WTC11 (cell line): ENCODE measurements around the gene TMEM117.

Experiments used
- CTCF ChIP-seq: fragments of 200-600 bp; IDR thresholded peaks from 2 replicates; pipeline ENCODE4 v1.8.0; 2022; ENCODE audit warnings: antibody characterized with exemption
- E2F4 ChIP-seq: sonication (generic); formaldehyde crosslinking; IDR thresholded peaks from 2 replicates; pipeline ENCODE4 v1.8.1; 2022; ENCODE audit warnings: low read depth, mild to moderate bottlenecking, moderate library complexity, missing genetic modification reagents, borderline replicate concordance
- E2F5 ChIP-seq: sonication (generic); formaldehyde crosslinking; IDR thresholded peaks from 2 replicates; pipeline ENCODE4 v1.8.1; 2022; ENCODE audit warnings: mild to moderate bottlenecking, moderate library complexity, missing genetic modification reagents
- JUN ChIP-seq: sonication (generic); formaldehyde crosslinking; IDR thresholded peaks from 2 replicates; pipeline ENCODE4 v1.8.0; 2023; ENCODE audit warnings: mild to moderate bottlenecking, missing genetic modification reagents
- NFYB ChIP-seq: sonication (generic); formaldehyde crosslinking; conservative IDR thresholded peaks from 2 replicates; pipeline ENCODE4 v1.8.0; 2022; ENCODE audit warnings: low read depth, missing genetic modification reagents
- SP1 ChIP-seq: sonication (generic); formaldehyde crosslinking; conservative IDR thresholded peaks from 2 replicates; pipeline ENCODE4 v1.8.1; 2022; ENCODE audit warnings: missing genetic modification reagents
- TEAD1 ChIP-seq: sonication (generic); formaldehyde crosslinking; IDR thresholded peaks from 2 replicates; pipeline ENCODE4 v1.8.0; 2022; ENCODE audit warnings: mild to moderate bottlenecking, missing genetic modification reagents
- TF ChIP-seq, protein P1 (sequence below): sonication (generic); formaldehyde crosslinking; IDR thresholded peaks from 2 replicates; pipeline ENCODE4 v1.8.1; 2023; ENCODE audit warnings: mild to moderate bottlenecking, missing genetic modification reagents, moderate library complexity
- TF ChIP-seq, protein P2 (sequence below): sonication (generic); formaldehyde crosslinking; IDR thresholded peaks from 2 replicates; pipeline ENCODE4 v1.8.0; 2022; ENCODE audit warnings: missing genetic modification reagents
- TF ChIP-seq, protein P3 (sequence below): fragments of 250-450 bp; sonication (Bioruptor Pico); IDR thresholded peaks from 2 replicates; pipeline ENCODE4 v1.9.0; 2021; ENCODE audit warnings: mild to moderate bottlenecking
- TF ChIP-seq, protein P4 (sequence below): sonication (generic); formaldehyde crosslinking; IDR thresholded peaks from 2 replicates; pipeline ENCODE4 v1.8.0; 2022; ENCODE audit warnings: mild to moderate bottlenecking, missing genetic modification reagents

DNA sequence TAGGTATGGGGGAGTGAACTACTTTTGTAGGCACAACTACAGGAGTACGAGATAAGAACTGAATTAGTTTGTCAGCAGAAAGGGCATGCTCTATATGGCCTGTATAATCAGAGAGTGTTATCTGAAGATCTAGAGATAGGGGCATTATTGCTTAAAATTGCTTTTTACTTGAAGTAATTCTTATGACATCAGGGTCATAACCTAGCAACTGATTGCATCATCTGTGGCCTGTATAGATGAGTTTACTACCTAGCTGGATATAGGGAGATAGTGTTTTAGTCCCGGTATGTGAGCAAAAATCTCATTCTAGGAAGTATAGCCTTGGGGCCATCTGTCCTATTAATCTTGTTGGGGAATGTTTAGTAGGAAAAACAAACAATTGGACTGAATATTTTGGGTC, 142.7 kb downstream of the TMEM117 start:
- TF ChIP-seq CTCF, result no peak
- no peak for TF ChIP-seq TEAD1
- no peak for TF ChIP-seq E2F5 (CRISPR knock-in tag)
- TF ChIP-seq SP1, result no peak
- TF ChIP-seq, protein P1, sequence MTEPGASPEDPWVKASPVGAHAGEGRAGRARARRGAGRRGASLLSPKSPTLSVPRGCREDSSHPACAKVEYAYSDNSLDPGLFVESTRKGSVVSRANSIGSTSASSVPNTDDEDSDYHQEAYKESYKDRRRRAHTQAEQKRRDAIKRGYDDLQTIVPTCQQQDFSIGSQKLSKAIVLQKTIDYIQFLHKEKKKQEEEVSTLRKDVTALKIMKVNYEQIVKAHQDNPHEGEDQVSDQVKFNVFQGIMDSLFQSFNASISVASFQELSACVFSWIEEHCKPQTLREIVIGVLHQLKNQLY (CRISPR knock-in tag), result no peak
- TF ChIP-seq JUN (CRISPR knock-in tag), result no peak
- TF ChIP-seq, protein P2, sequence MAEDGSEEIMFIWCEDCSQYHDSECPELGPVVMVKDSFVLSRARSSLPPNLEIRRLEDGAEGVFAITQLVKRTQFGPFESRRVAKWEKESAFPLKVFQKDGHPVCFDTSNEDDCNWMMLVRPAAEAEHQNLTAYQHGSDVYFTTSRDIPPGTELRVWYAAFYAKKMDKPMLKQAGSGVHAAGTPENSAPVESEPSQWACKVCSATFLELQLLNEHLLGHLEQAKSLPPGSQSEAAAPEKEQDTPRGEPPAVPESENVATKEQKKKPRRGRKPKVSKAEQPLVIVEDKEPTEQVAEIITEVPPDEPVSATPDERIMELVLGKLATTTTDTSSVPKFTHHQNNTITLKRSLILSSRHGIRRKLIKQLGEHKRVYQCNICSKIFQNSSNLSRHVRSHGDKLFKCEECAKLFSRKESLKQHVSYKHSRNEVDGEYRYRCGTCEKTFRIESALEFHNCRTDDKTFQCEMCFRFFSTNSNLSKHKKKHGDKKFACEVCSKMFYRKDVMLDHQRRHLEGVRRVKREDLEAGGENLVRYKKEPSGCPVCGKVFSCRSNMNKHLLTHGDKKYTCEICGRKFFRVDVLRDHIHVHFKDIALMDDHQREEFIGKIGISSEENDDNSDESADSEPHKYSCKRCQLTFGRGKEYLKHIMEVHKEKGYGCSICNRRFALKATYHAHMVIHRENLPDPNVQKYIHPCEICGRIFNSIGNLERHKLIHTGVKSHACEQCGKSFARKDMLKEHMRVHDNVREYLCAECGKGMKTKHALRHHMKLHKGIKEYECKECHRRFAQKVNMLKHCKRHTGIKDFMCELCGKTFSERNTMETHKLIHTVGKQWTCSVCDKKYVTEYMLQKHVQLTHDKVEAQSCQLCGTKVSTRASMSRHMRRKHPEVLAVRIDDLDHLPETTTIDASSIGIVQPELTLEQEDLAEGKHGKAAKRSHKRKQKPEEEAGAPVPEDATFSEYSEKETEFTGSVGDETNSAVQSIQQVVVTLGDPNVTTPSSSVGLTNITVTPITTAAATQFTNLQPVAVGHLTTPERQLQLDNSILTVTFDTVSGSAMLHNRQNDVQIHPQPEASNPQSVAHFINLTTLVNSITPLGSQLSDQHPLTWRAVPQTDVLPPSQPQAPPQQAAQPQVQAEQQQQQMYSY (CRISPR knock-in tag), result no peak
- TF ChIP-seq NFYB (CRISPR knock-in tag), result no peak
- TF ChIP-seq, protein P3, sequence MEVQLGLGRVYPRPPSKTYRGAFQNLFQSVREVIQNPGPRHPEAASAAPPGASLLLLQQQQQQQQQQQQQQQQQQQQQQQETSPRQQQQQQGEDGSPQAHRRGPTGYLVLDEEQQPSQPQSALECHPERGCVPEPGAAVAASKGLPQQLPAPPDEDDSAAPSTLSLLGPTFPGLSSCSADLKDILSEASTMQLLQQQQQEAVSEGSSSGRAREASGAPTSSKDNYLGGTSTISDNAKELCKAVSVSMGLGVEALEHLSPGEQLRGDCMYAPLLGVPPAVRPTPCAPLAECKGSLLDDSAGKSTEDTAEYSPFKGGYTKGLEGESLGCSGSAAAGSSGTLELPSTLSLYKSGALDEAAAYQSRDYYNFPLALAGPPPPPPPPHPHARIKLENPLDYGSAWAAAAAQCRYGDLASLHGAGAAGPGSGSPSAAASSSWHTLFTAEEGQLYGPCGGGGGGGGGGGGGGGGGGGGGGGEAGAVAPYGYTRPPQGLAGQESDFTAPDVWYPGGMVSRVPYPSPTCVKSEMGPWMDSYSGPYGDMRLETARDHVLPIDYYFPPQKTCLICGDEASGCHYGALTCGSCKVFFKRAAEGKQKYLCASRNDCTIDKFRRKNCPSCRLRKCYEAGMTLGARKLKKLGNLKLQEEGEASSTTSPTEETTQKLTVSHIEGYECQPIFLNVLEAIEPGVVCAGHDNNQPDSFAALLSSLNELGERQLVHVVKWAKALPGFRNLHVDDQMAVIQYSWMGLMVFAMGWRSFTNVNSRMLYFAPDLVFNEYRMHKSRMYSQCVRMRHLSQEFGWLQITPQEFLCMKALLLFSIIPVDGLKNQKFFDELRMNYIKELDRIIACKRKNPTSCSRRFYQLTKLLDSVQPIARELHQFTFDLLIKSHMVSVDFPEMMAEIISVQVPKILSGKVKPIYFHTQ (CRISPR knock-in tag), result no peak
- TF ChIP-seq, protein P4, sequence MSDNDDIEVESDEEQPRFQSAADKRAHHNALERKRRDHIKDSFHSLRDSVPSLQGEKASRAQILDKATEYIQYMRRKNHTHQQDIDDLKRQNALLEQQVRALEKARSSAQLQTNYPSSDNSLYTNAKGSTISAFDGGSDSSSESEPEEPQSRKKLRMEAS (CRISPR knock-in tag), result no peak
- no peak for TF ChIP-seq E2F4 (CRISPR knock-in tag)
